ENCODE data around the gene ACBD4. TPM values are rescaled to one million over a fixed set of nuclear protein-coding genes. Genes with fewer than 3 reads are reported as not detected.

ACBD4 gene
- total and polyA plus RNA-seq, 10 donors, result 14.1 to 32.8 (median 21.6) TPM

DNA sequence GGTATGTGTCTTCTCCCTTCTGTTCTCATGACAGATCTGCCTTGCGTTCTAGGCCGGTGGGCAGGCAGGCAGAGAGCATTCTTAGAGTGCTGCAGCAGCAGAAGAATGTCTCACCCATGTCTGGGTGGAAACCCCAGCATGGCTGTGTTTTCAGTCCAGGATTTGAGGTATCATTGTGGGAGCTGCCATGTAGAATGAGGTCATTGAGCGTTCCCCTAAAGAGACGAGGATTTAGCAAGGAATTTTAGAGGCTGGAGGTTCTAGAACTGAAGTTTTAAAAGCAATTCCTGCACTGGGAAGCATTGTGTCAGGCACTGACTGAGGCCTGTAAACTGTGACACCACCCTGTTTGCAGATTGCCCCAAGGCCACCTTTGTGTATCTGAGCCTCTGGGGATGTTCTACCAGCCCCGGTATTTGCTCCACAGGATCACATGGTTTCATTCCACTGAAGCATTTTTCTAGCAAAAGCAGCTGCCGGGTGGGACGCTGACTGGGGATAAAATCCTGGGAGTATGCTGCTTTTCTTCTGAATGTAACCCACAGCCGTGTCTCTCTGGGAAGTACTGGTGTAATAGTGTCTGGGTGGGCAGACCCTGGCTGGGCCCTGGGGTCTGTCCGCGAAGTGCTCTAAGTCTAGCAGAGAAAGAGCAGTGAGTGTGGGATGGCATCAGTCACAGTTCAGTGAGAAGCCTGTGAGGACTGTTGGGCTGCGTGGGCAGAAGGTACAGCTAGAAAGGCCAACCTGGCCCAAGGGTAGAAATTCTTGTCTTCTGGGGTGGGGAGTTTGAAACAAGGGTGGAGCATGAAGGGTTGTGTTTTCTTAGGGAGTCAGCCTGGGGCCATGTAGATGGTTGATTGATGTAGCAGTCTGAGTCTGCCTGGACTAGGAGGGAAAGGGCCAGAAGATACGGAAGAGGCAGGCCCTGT lies 33.3 kb upstream of the ACBD4 start:
- Histone ChIP-seq H3K27ac (no peak overlapping the region), H3K36me3 (peaks cover 15 to 100% (median 96%) of the 10 kb centered on the region in 6 donors), H3K9me3 (no peaks in the 10 kb centered on the region), H3K27me3 (replicated peaks in 1 of 7) (no peaks in the 10 kb centered on the region), H3K4me1 (peaks cover 0 to 14% (median 2%) of the 10 kb centered on the region in 6 donors), H3K4me3 (no peak overlapping the region)
- intact Hi-C loops (cut with DNase I; ENCODE audit: low total_unique reads), result no loop called here
- DNase-seq, result no peak
- 91 to 97% (median 94%) methylated on average over 12 of the region's 12 CpGs for WGBS, 5 donors
- no peak for TF ChIP-seq POLR2AphosphoS5 (IDR thresholded peaks at IDR 0.05)

DNA sequence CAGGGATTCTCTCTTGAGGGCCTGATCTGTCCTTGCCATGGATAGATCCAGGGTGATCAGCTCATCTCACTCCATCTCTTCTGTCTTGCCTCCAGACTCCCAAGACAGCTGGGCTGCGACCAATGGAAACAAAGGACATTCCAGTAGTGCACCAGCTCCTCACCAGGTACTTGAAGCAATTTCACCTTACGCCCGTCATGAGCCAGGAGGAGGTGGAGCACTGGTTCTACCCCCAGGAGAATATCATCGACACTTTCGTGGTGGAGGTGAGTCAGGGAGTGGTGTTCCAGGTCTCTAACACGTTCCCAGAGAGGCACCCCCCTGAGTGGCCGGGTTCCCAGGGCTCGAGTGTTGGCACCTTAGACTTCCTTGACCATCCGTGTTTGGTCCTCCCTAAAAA lies 32.6 kb upstream of the ACBD4 start:
- no peaks in the 10 kb centered on the region for H3K9me3 ChIP-seq
- no peak overlapping the region for H3K27ac ChIP-seq
- TF ChIP-seq, protein P1, sequence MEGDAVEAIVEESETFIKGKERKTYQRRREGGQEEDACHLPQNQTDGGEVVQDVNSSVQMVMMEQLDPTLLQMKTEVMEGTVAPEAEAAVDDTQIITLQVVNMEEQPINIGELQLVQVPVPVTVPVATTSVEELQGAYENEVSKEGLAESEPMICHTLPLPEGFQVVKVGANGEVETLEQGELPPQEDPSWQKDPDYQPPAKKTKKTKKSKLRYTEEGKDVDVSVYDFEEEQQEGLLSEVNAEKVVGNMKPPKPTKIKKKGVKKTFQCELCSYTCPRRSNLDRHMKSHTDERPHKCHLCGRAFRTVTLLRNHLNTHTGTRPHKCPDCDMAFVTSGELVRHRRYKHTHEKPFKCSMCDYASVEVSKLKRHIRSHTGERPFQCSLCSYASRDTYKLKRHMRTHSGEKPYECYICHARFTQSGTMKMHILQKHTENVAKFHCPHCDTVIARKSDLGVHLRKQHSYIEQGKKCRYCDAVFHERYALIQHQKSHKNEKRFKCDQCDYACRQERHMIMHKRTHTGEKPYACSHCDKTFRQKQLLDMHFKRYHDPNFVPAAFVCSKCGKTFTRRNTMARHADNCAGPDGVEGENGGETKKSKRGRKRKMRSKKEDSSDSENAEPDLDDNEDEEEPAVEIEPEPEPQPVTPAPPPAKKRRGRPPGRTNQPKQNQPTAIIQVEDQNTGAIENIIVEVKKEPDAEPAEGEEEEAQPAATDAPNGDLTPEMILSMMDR (IDR thresholded peaks at IDR 0.05 in 8 of 11, conservative IDR thresholded peaks at IDR 0.05 in 3 of 11), result no peak
- TF ChIP-seq POLR2A (IDR thresholded peaks at IDR 0.05) (no peak), POLR2AphosphoS5 (IDR thresholded peaks at IDR 0.05) (no peak)
- no peak for DNase-seq
- intact Hi-C loops (cut with DNase I; ENCODE audit: low total_unique reads), result no loop called here
- WGBS, 5 donors, result 89 to 96% (median 93%) methylated on average over 7 to 9 of the region's 9 CpGs
- H3K4me1 ChIP-seq, result peaks cover 0 to 14% (median 2%) of the 10 kb centered on the region in 6 donors
- no peak overlapping the region for H3K4me3 ChIP-seq
- no peaks in the 10 kb centered on the region for H3K27me3 ChIP-seq (replicated peaks in 1 of 7)
- H3K36me3 ChIP-seq, result peaks cover 15 to 100% (median 96%) of the 10 kb centered on the region in 6 donors

DNA sequence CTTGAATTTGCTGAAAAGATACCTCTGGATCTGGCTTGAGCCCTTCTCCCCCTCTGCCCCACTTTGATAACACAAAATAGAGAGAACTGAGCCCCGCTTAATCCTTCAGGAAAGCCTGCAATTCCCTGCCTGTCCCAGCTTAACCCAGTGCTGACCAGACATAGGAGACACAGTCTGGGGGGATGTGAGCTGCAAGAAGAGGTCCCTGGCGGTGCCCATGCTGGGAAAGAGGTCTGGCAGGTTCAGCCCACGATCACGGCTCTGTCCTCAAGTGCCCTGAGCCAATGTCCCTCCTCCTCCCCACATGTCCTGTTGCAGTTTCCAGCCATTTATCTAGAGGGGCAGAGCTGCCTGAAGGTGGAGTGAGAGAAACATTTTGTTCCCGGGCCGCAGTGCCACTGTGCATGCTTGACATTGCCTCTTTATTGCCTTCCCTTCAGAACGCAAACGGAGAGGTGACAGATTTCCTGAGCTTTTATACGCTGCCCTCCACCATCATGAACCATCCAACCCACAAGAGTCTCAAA lies 32.2 kb upstream of the ACBD4 start:
- WGBS, 5 donors, result 87 to 94% (median 92%) methylated on average over 9 of the region's 9 CpGs
- Histone ChIP-seq H3K4me3 (no peak overlapping the region), H3K36me3 (peaks cover 15 to 100% (median 96%) of the 10 kb centered on the region in 6 donors), H3K27ac (no peak overlapping the region), H3K9me3 (no peaks in the 10 kb centered on the region), H3K27me3 (replicated peaks in 1 of 7) (no peaks in the 10 kb centered on the region), H3K4me1 (peaks cover 0 to 11% (median 2%) of the 10 kb centered on the region in 6 donors)
- no peak for DNase-seq
- TF ChIP-seq, protein P1 (IDR thresholded peaks at IDR 0.05 in 8 of 11, conservative IDR thresholded peaks at IDR 0.05 in 3 of 11), result no peak
- no peak for TF ChIP-seq POLR2AphosphoS5 (IDR thresholded peaks at IDR 0.05)
- TF ChIP-seq POLR2A (IDR thresholded peaks at IDR 0.05), result no peak
- intact Hi-C loops (cut with DNase I; ENCODE audit: low total_unique reads), result no loop called here

DNA sequence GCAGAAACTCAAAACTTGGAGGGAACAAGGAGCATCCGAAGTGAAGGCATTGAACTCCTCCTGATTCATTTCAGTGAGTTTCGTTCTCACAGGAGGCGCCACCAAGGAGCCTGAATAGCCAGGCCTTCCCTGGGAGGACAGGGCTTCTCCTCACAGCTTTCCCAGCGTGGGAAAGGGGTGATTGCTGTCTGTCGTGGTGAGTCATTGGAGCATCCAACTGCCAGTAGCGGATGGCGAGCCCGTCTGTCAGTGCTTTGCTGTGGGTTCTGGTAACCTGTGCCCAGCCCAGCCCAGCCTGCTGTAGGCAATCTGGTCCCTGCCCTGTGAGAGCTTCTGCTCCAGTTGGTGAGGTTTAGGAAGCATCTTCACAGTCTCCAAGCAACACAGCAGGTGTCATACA lies 31.5 kb upstream of the ACBD4 start:
- Histone ChIP-seq H3K27ac (no peak overlapping the region), H3K4me3 (no peak overlapping the region), H3K9me3 (no peaks in the 10 kb centered on the region), H3K36me3 (peaks cover 15 to 100% (median 91%) of the 10 kb centered on the region in 6 donors), H3K4me1 (peaks cover 0 to 4% (median under 1%) of the 10 kb centered on the region in 6 donors), H3K27me3 (replicated peaks in 1 of 7) (no peaks in the 10 kb centered on the region)
- intact Hi-C loops (cut with DNase I; ENCODE audit: low total_unique reads), result no loop called here
- DNase-seq, result no peak
- no peak for TF ChIP-seq POLR2A (IDR thresholded peaks at IDR 0.05)
- TF ChIP-seq POLR2AphosphoS5 (IDR thresholded peaks at IDR 0.05), result no peak
- TF ChIP-seq, protein P1 (IDR thresholded peaks at IDR 0.05 in 8 of 11, conservative IDR thresholded peaks at IDR 0.05 in 3 of 11), result no peak
- 91 to 94% (median 93%) methylated on average over 3 to 8 of the region's 8 CpGs for WGBS, 5 donors

Data from spleen (tissue), 11 donors.